SK-N-SH (cell line): ENCODE measurements around the gene ABHD10. TPM values are rescaled to one million over a fixed set of nuclear protein-coding genes. Genes with fewer than 3 reads are reported as not detected.

Experiments used
- CTCF ChIA-PET: fragments of 300-600, 350-600 bp; formaldehyde crosslinking; extraction: SDS; loops from one replicate; lab custom pipeline; 2021; lab: Yijun Ruan, JAX
- POLR2A ChIA-PET: fragments of 350-600 bp; sonication (Branson Sonifier 250); formaldehyde crosslinking; extraction: SDS; loops from one replicate; lab custom pipeline; 2020; ENCODE audit warnings: antibody characterized with exemption, inconsistent platforms; lab: Yijun Ruan, JAX
- DNase-seq: peaks from one replicate; pipeline ENCODE4 v3.0.0; 2012
- H2AFZ ChIP-seq: fragments of 200-600 bp; sonication (generic); 2 replicates; pipeline ENCODE4 v1.8.1; 2016; ENCODE audit warnings: antibody characterized with exemption, mild to moderate bottlenecking, low read depth
- H3F3A ChIP-seq: fragments of 200-600 bp; sonication (generic); replicated peaks from 2 replicates; pipeline ENCODE3; 2016; ENCODE audit warnings: antibody characterized with exemption, mild to moderate bottlenecking; ENCODE audit not compliant: insufficient read depth
- H3K27ac ChIP-seq, 2 experiments: fragments of 200-500 bp in 1 of 2; fragments of 200-600 bp in 1 of 2; sonication (Bioruptor generic) in 1 of 2; sonication (generic), shearing (Covaris generic) in 1 of 2; 2 replicates each; pipeline versions ENCODE4 v1.5.1 to v1.6.1; 2014 to 2016; ENCODE audit warnings: low read depth in 2 of 2, inconsistent platforms in 1 of 2, low read length in 1 of 2, mild to moderate bottlenecking in 1 of 2, mixed read lengths in 1 of 2
- H3K27me3 ChIP-seq: fragments of 200-600 bp; sonication (generic), shearing (Covaris generic); 2 replicates; pipeline ENCODE4 v1.6.1; 2016; ENCODE audit warnings: mixed run types; ENCODE audit not compliant: insufficient read depth
- H3K36me3 ChIP-seq, 2 experiments: fragments of 200-500 bp in 1 of 2; fragments of 200-600 bp in 1 of 2; sonication (Bioruptor generic) in 1 of 2; sonication (generic) in 1 of 2; replicated peaks in 1 of 2; 2 replicates each; pipeline versions ENCODE3 to v1.5.1; 2014 to 2016; ENCODE audit warnings: low read length in 1 of 2, mild to moderate bottlenecking in 1 of 2; ENCODE audit not compliant: insufficient read depth in 2 of 2, control insufficient read depth in 1 of 2
- H3K4me1 ChIP-seq, 2 experiments: fragments of 200-500 bp in 1 of 2; fragments of 200-600 bp in 1 of 2; sonication (Bioruptor generic) in 1 of 2; sonication (generic), shearing (Covaris generic) in 1 of 2; 2 replicates each; pipeline versions ENCODE4 v1.5.1 to v1.6.1; 2014 to 2016; ENCODE audit warnings: low read depth in 1 of 2, low read length in 1 of 2, mixed run types in 1 of 2; ENCODE audit not compliant: insufficient read depth in 2 of 2, control insufficient read depth in 1 of 2
- H3K4me2 ChIP-seq: fragments of 200-600 bp; sonication (generic), shearing (Covaris generic); 2 replicates; pipeline ENCODE4 v1.6.1; 2017; ENCODE audit warnings: mixed run types
- H3K4me3 ChIP-seq, 2 experiments: fragments of 200-500 bp in 1 of 2; fragments of 200-600 bp in 1 of 2; sonication (Bioruptor generic) in 1 of 2; sonication (generic), shearing (Covaris generic) in 1 of 2; 2 replicates each; pipeline versions ENCODE4 v1.5.1 to v1.8.1; 2014 to 2016; ENCODE audit warnings: low read depth in 2 of 2, inconsistent platforms in 1 of 2, low read length in 1 of 2, mild to moderate bottlenecking in 1 of 2, mixed read lengths in 1 of 2, moderate library complexity in 1 of 2
- H3K79me2 ChIP-seq: fragments of 200-600 bp; sonication (generic); 2 replicates; pipeline ENCODE4 v1.8.1; 2017; ENCODE audit warnings: mild to moderate bottlenecking; ENCODE audit not compliant: insufficient read depth
- H3K9ac ChIP-seq: fragments of 200-600 bp; sonication (generic); 2 replicates; pipeline ENCODE4 v1.6.1; 2017; ENCODE audit warnings: mixed run types
- H3K9me2 ChIP-seq: fragments of 200-600 bp; sonication (generic); 2 replicates; pipeline ENCODE4 v1.6.1; 2017; ENCODE audit warnings: mixed run types
- H3K9me3 ChIP-seq: fragments of 200-600 bp; sonication (generic); 2 replicates; pipeline ENCODE4 v1.6.1; 2017; ENCODE audit warnings: mixed run types, mild to moderate bottlenecking, moderate library complexity
- H4K20me1 ChIP-seq: fragments of 200-600 bp; sonication (generic); 2 replicates; pipeline ENCODE4 v1.6.1; 2017; ENCODE audit warnings: mild to moderate bottlenecking, mixed run types; ENCODE audit not compliant: insufficient read depth
- EZH2phosphoT487 ChIP-seq: fragments of 200-600 bp; sonication (generic); IDR thresholded peaks from 2 replicates; pipeline ENCODE4 v1.6.1; 2017; ENCODE audit warnings: low read depth, mixed run types, mild to moderate bottlenecking, antibody characterized with exemption, moderate library complexity, borderline replicate concordance
- FOXJ3 ChIP-seq: sonication (generic); formaldehyde crosslinking; IDR thresholded peaks from 2 replicates; pipeline ENCODE4 v1.5.1; 2020; ENCODE audit warnings: mild to moderate bottlenecking, missing genetic modification reagents
- FOXM1 ChIP-seq: IDR thresholded peaks from 2 replicates; pipeline ENCODE4 v1.4.0; 2012; ENCODE audit warnings: low read depth, mild to moderate bottlenecking
- GABPA ChIP-seq: IDR thresholded peaks from 2 replicates; pipeline ENCODE4 v1.4.0; 2012; ENCODE audit warnings: low read depth, mild to moderate bottlenecking
- GATA2 ChIP-seq: sonication (generic); formaldehyde crosslinking; IDR thresholded peaks from 2 replicates; pipeline ENCODE4 v1.5.0; 2020; ENCODE audit warnings: mild to moderate bottlenecking, missing genetic modification reagents
- JUND ChIP-seq: IDR thresholded peaks from 2 replicates; pipeline ENCODE4 v1.4.0; 2012
- MXI1 ChIP-seq: IDR thresholded peaks from 2 replicates; pipeline ENCODE4 v1.6.1; 2012; ENCODE audit warnings: mild to moderate bottlenecking, low read depth, low read length, improper control_type of control experiment
- NFIC ChIP-seq: IDR thresholded peaks from 2 replicates; pipeline ENCODE4 v1.4.0; 2012; ENCODE audit warnings: borderline replicate concordance
- NRF1 ChIP-seq: IDR thresholded peaks from 2 replicates; pipeline ENCODE4 v1.6.1; 2012; ENCODE audit warnings: low read depth, mild to moderate bottlenecking, low read length
- RAD21 ChIP-seq: IDR thresholded peaks from 2 replicates; pipeline ENCODE4 v1.6.1; 2012; ENCODE audit warnings: mild to moderate bottlenecking, low read length
- RXRA ChIP-seq: IDR thresholded peaks from 2 replicates; pipeline ENCODE4 v1.4.0; 2012; ENCODE audit warnings: low read depth, mild to moderate bottlenecking, borderline replicate concordance
- WGBS: methylation state at CpG from one replicate; pipeline ENCODE4 v1.1.6; 2017; ENCODE audit warnings: low lambda C conversion rate; 5-methylcytosine and 5-hydroxymethylcytosine counted together
- polyA plus RNA-seq, 3 experiments: library from polyadenylated mRNA; depleted of rRNA; stranded (reverse); fragments of >200 nt; gene quantifications; 2 replicates each; pipeline ENCODE4 v1.2.3, GENCODE V29; 2012
- TF ChIP-seq, protein P1 (sequence below): IDR thresholded peaks from 2 replicates; pipeline ENCODE4 v1.4.0; 2012; ENCODE audit warnings: low read depth
- TF ChIP-seq, protein P2 (sequence below): IDR thresholded peaks from 2 replicates; pipeline ENCODE4 v1.6.1; 2012; ENCODE audit warnings: mild to moderate bottlenecking, low read depth, low read length, moderate library complexity
- TF ChIP-seq, protein P3 (sequence below): IDR thresholded peaks from 2 replicates; pipeline ENCODE4 v1.4.0; 2012; ENCODE audit warnings: low read depth, borderline replicate concordance

Gene ABHD10
- polyA plus RNA-seq, 1 of the 3 experiments (the other 2 are of a cell fraction): 14.8 TPM

DNA sequence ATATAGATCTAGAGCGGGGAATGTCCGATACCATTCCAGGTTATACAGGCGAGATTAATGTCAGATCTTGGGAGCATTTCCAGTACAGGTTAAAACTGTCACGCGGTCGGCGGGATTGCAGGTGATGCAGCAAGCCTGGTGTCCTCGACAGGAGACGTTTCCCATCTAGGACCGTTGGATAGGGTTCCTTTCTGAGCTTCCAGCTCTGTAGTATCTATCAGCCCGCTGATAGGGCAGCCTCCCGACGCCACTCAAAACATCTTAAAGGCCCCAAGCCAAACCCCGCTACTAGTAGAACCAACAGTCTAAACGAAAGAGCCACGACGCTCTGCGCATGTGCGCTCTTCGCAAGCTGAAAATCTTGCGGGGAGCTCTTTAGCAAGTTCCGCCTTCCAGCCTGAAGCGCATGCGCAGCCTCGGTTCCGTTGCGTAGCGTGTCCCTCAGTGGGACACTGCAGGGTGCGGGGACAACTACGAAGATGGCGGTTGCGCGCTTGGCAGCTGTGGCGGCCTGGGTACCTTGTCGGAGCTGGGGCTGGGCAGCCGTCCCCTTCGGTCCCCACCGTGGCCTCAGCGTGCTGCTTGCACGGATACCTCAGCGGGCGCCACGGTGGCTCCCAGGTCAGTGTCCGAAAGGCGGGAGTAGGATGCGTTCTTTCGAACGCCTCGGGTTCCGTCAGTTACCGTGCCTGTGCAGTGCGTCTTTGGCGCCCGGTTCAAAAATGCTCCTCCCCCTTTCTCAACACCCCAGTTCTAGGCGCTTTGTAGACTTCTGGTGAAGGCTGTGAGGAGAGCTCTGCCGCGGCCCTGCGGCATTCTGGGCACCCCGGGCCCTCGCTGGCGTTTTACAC is at the start of gene ABHD10 (continued):
- TF ChIP-seq NFIC (no peak), FOXJ3 (CRISPR knock-in tag) (no peak), MXI1 (no peak; the same call in none of the 2 replicates), GABPA (no peak), RXRA (no peak), GATA2 (peak; percentile 25; the same call in 1 of the 2 replicates), JUND (no peak; the same call in 1 of the 2 replicates)
- TF ChIP-seq, protein P1, sequence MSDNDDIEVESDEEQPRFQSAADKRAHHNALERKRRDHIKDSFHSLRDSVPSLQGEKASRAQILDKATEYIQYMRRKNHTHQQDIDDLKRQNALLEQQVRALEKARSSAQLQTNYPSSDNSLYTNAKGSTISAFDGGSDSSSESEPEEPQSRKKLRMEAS: peak; percentile 73
- TF ChIP-seq, protein P2, sequence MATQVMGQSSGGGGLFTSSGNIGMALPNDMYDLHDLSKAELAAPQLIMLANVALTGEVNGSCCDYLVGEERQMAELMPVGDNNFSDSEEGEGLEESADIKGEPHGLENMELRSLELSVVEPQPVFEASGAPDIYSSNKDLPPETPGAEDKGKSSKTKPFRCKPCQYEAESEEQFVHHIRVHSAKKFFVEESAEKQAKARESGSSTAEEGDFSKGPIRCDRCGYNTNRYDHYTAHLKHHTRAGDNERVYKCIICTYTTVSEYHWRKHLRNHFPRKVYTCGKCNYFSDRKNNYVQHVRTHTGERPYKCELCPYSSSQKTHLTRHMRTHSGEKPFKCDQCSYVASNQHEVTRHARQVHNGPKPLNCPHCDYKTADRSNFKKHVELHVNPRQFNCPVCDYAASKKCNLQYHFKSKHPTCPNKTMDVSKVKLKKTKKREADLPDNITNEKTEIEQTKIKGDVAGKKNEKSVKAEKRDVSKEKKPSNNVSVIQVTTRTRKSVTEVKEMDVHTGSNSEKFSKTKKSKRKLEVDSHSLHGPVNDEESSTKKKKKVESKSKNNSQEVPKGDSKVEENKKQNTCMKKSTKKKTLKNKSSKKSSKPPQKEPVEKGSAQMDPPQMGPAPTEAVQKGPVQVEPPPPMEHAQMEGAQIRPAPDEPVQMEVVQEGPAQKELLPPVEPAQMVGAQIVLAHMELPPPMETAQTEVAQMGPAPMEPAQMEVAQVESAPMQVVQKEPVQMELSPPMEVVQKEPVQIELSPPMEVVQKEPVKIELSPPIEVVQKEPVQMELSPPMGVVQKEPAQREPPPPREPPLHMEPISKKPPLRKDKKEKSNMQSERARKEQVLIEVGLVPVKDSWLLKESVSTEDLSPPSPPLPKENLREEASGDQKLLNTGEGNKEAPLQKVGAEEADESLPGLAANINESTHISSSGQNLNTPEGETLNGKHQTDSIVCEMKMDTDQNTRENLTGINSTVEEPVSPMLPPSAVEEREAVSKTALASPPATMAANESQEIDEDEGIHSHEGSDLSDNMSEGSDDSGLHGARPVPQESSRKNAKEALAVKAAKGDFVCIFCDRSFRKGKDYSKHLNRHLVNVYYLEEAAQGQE: no peak

- H3K27me3 ChIP-seq: no peaks in the 10 kb centered on the region
- peaks cover 88% of the 10 kb centered on the region; the same call in 1 of the 2 replicates for H3K79me2 ChIP-seq
- ChIA-PET POLR2A (no interaction called here), CTCF (no interaction called here)
- peaks cover 36 to 81% of the 10 kb centered on the region in 2 experiments for H3K36me3 ChIP-seq
- no peaks in the 10 kb centered on the region for H3K9me2 ChIP-seq
- peaks cover 9% of the 10 kb centered on the region for H3F3A ChIP-seq
- H3K9ac ChIP-seq: no peak overlapping the region
- no peaks in the 10 kb centered on the region for H4K20me1 ChIP-seq
- H2AFZ ChIP-seq: no peak overlapping the region
- H3K4me2 ChIP-seq: no peak overlapping the region
- H3K9me3 ChIP-seq: no peaks in the 10 kb centered on the region
- no peaks in the 10 kb centered on the region; a peak in 1 of 4 replicates for H3K4me1 ChIP-seq
- DNase-seq: no peak
- no peak for TF ChIP-seq NRF1
- no peak for TF ChIP-seq FOXM1
- no peak for TF ChIP-seq RAD21
- no peak for TF ChIP-seq EZH2phosphoT487
- TF ChIP-seq, protein P1: no peak
- TF ChIP-seq GABPA: no peak
- TF ChIP-seq, protein P3, sequence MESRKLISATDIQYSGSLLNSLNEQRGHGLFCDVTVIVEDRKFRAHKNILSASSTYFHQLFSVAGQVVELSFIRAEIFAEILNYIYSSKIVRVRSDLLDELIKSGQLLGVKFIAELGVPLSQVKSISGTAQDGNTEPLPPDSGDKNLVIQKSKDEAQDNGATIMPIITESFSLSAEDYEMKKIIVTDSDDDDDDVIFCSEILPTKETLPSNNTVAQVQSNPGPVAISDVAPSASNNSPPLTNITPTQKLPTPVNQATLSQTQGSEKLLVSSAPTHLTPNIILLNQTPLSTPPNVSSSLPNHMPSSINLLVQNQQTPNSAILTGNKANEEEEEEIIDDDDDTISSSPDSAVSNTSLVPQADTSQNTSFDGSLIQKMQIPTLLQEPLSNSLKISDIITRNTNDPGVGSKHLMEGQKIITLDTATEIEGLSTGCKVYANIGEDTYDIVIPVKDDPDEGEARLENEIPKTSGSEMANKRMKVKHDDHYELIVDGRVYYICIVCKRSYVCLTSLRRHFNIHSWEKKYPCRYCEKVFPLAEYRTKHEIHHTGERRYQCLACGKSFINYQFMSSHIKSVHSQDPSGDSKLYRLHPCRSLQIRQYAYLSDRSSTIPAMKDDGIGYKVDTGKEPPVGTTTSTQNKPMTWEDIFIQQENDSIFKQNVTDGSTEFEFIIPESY: no peak
- H3K27ac ChIP-seq: no peak overlapping the region
- H3K4me3 ChIP-seq: no peak overlapping the region
- 88% methylated on average over 2 of the region's 2 CpGs for WGBS
These were observed 49.3 kb upstream of the ABHD10 start for GRCh38 chr3:111929484-111929883.
